ENCODE data around the gene RNF19B. TPM values are rescaled to one million over a fixed set of nuclear protein-coding genes. Genes with fewer than 3 reads are reported as not detected.
"Not testable (repeated sequence)": the region's sequence is repeated elsewhere in the genome, so short reads cannot be mapped to it uniquely, and the experiment has no call there.

The RNF19B gene
- total RNA-seq, 1 experiment from 2014 or later: 14.9 TPM

GRCh38 chr1:32973458-32973857 is 8.8 kb upstream of the RNF19B start:
- DNase-seq (ENCODE audit: low read depth); in situ Hi-C loops (cut with HindIII; ENCODE audit: low pct_unique_long_range_greater_than_20kb, low sequenced_read_pairs): not testable (repeated sequence)

GRCh38 chr1:32972814-32973428 is 8.3 kb upstream of the RNF19B start:
- no peak for DNase-seq (ENCODE audit: low read depth)
- in situ Hi-C loops (cut with HindIII; ENCODE audit: low pct_unique_long_range_greater_than_20kb, low sequenced_read_pairs): no loop called here

- no peak for DNase-seq (ENCODE audit: low read depth)
- in situ Hi-C loops (cut with HindIII; ENCODE audit: low pct_unique_long_range_greater_than_20kb, low sequenced_read_pairs): no loop called here
These were observed 7.0 kb upstream of the RNF19B start for GRCh38 chr1:32971576-32971975.

- DNase-seq (ENCODE audit: low read depth): no peak
- in situ Hi-C loops (cut with HindIII; ENCODE audit: low pct_unique_long_range_greater_than_20kb, low sequenced_read_pairs): no loop called here
These were observed 6.5 kb upstream of the RNF19B start for GRCh38 chr1:32971156-32971555.

GRCh38 chr1:32969566-32969965 is 5.0 kb upstream of the RNF19B start:
- in situ Hi-C loops (cut with HindIII; ENCODE audit: low pct_unique_long_range_greater_than_20kb, low sequenced_read_pairs): no loop called here
- DNase-seq (ENCODE audit: low read depth): no peak

GRCh38 chr1:32967888-32968568 is 3.4 kb upstream of the RNF19B start:
- in situ Hi-C loops (cut with HindIII; ENCODE audit: low pct_unique_long_range_greater_than_20kb, low sequenced_read_pairs): no loop called here
- no peak for DNase-seq (ENCODE audit: low read depth)

GRCh38 chr1:32966900-32967299 is 2.3 kb upstream of the RNF19B start:
- no peak for DNase-seq (ENCODE audit: low read depth)
- in situ Hi-C loops (cut with HindIII; ENCODE audit: low pct_unique_long_range_greater_than_20kb, low sequenced_read_pairs): no loop called here

- in situ Hi-C loops (cut with HindIII; ENCODE audit: low pct_unique_long_range_greater_than_20kb, low sequenced_read_pairs): no loop called here
These were observed 690 bp upstream of the RNF19B start for GRCh38 chr1:32965251-32965747.

GRCh38 chr1:32963746-32964460 is 706 bp downstream of the RNF19B start:
- peak; percentile 57 for DNase-seq (ENCODE audit: low read depth)
- in situ Hi-C loops (cut with HindIII; ENCODE audit: low pct_unique_long_range_greater_than_20kb, low sequenced_read_pairs): no loop called here

More at GRCh38 chr1:32965251-32965747, 690 bp upstream of the RNF19B start:
- no peak for DNase-seq (ENCODE audit: low read depth)

- in situ Hi-C loops (cut with HindIII; ENCODE audit: low pct_unique_long_range_greater_than_20kb, low sequenced_read_pairs): no loop called here
- DNase-seq (ENCODE audit: low read depth): peak; percentile 55
These were observed 2.2 kb downstream of the RNF19B start for GRCh38 chr1:32962248-32962896.

GRCh38 chr1:32960819-32961355 is 3.7 kb downstream of the RNF19B start:
- no peak for DNase-seq (ENCODE audit: low read depth)
- in situ Hi-C loops (cut with HindIII; ENCODE audit: low pct_unique_long_range_greater_than_20kb, low sequenced_read_pairs): no loop called here

- no peak for DNase-seq (ENCODE audit: low read depth)
- in situ Hi-C loops (cut with HindIII; ENCODE audit: low pct_unique_long_range_greater_than_20kb, low sequenced_read_pairs): no loop called here
These were observed 4.3 kb downstream of the RNF19B start for GRCh38 chr1:32960342-32960741.

- no peak for DNase-seq (ENCODE audit: low read depth)
- in situ Hi-C loops (cut with HindIII; ENCODE audit: low pct_unique_long_range_greater_than_20kb, low sequenced_read_pairs): no loop called here
These were observed 5.8 kb downstream of the RNF19B start for GRCh38 chr1:32958827-32959226.

- DNase-seq (ENCODE audit: low read depth): no peak
- in situ Hi-C loops (cut with HindIII; ENCODE audit: low pct_unique_long_range_greater_than_20kb, low sequenced_read_pairs): no loop called here
These were observed 7.6 kb downstream of the RNF19B start for GRCh38 chr1:32957017-32957416.

GRCh38 chr1:32954168-32954567 is 10.4 kb downstream of the RNF19B start:
- DNase-seq (ENCODE audit: low read depth): peak; percentile 56
- in situ Hi-C loops (cut with HindIII; ENCODE audit: low pct_unique_long_range_greater_than_20kb, low sequenced_read_pairs): no loop called here

GRCh38 chr1:32953495-32953894 is 11.1 kb downstream of the RNF19B start:
- in situ Hi-C loops (cut with HindIII; ENCODE audit: low pct_unique_long_range_greater_than_20kb, low sequenced_read_pairs): no loop called here
- DNase-seq (ENCODE audit: low read depth): peak; percentile 84

GRCh38 chr1:32949519-32949918 is 15.1 kb downstream of the RNF19B start:
- DNase-seq (ENCODE audit: low read depth): no peak
- in situ Hi-C loops (cut with HindIII; ENCODE audit: low pct_unique_long_range_greater_than_20kb, low sequenced_read_pairs): no loop called here

- in situ Hi-C loops (cut with HindIII; ENCODE audit: low pct_unique_long_range_greater_than_20kb, low sequenced_read_pairs): no loop called here
- DNase-seq (ENCODE audit: low read depth): peak; percentile 86
These were observed 15.7 kb downstream of the RNF19B start for GRCh38 chr1:32948905-32949304.

- DNase-seq (ENCODE audit: low read depth): no peak
- in situ Hi-C loops (cut with HindIII; ENCODE audit: low pct_unique_long_range_greater_than_20kb, low sequenced_read_pairs): no loop called here
These were observed 16.3 kb downstream of the RNF19B start for GRCh38 chr1:32948390-32948722.

Data from Caki2 (cell line).